Colonic mucosa (tissue), 4 donors: ENCODE measurements around the gene ENOSF1. TPM values are rescaled to one million over a fixed set of nuclear protein-coding genes. Genes with fewer than 3 reads are reported as not detected.

Source experiments
- DNase-seq: peaks from one replicate; pipeline ENCODE4 v3.0.0-alpha.2; 2020
- H3K27ac ChIP-seq: fragments of 200-600 bp; one replicate; pipeline ENCODE4 v1.8.0; 2021
- H3K27me3 ChIP-seq: fragments of 200-600 bp; one replicate; pipeline ENCODE4 v1.8.0; 2021
- H3K36me3 ChIP-seq: fragments of 200-600 bp; one replicate; pipeline ENCODE4 v1.8.0; 2021
- H3K4me1 ChIP-seq: fragments of 200-600 bp; one replicate; pipeline ENCODE4 v1.8.0; 2021; ENCODE audit warnings: mild to moderate bottlenecking
- H3K4me3 ChIP-seq: fragments of 200-600 bp; one replicate; pipeline ENCODE4 v1.8.0; 2021
- H3K9ac ChIP-seq, 2 donors: one replicate each; pipeline ENCODE4 v1.7.0; 2013; ENCODE audit warnings: control low read depth in 2 of 2, low read depth in 2 of 2, low read length in 2 of 2
- H3K9me3 ChIP-seq: fragments of 200-600 bp; one replicate; pipeline ENCODE4 v1.8.0; 2021
- CTCF ChIP-seq: fragments of 200-600 bp; IDR thresholded peaks from one replicate; pipeline ENCODE4 v1.8.0; 2022; ENCODE audit warnings: antibody characterized with exemption, mild to moderate bottlenecking
- intact Hi-C: fragments of 100-400 bp; cut with DNase I; formaldehyde crosslinking; loops from one replicate; pipeline ENCODE4 v1.14.1; 2022
- total RNA-seq, 2 donors: library from RNA; stranded (reverse); fragmentation: NEBNext Ultra II Directional in 1 of 2; extraction: Animal tissue kit (Norgen Biotek cat#: 25700) in 1 of 2; gene quantifications; one replicate each; pipeline ENCODE4 v1.2.1, GENCODE V29; 2021
- donor health status: healthy.
- donor health status: DM: no; HTN: no; CAD: no.
- donor health status: DM: no; HTN: no; CAD: no.

ENOSF1 gene
- total RNA-seq, 2 donors from 2014 or later, result 51.7 to 103 TPM

DNA sequence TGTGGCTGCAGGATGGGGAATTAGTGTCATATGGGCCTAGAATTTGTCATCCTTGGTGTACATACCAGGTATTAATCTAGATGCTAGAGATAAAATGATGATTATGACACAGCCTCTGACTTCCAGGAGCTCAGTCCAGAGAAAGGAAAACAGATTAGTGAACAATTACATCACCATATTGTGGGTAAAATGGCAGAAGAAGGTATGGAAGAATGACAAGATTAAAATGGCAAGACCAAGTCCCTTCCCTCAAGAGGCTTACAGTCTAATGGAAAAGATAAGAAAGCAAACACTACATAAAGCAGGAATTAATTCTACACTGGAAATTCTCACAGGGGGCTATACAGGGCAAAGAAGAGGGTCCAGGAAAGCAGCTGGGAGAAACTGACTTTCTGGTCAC, 80.9 kb downstream of the ENOSF1 start:
- H3K9me3 ChIP-seq, result no peaks in the 10 kb centered on the region
- no peaks in the 10 kb centered on the region for H3K27me3 ChIP-seq
- no peak for DNase-seq
- no peaks in the 10 kb centered on the region for H3K4me1 ChIP-seq
- no peak for TF ChIP-seq CTCF
- intact Hi-C loops, result no loop called here
- H3K9ac ChIP-seq, result no peak overlapping the region
- H3K27ac ChIP-seq, result no peak overlapping the region
- no peaks in the 10 kb centered on the region for H3K36me3 ChIP-seq
- H3K4me3 ChIP-seq, result no peak overlapping the region

- Histone ChIP-seq H3K36me3 (no peaks in the 10 kb centered on the region), H3K4me1 (no peaks in the 10 kb centered on the region), H3K27ac (no peak overlapping the region), H3K9me3 (no peaks in the 10 kb centered on the region), H3K27me3 (no peaks in the 10 kb centered on the region), H3K9ac (no peak overlapping the region), H3K4me3 (no peak overlapping the region)
- DNase-seq, result no peak
- TF ChIP-seq CTCF, result no peak
- intact Hi-C loops, result no loop called here
Measured at GRCh38 chr18:629269-630150, 82.9 kb downstream of the ENOSF1 start.

DNA sequence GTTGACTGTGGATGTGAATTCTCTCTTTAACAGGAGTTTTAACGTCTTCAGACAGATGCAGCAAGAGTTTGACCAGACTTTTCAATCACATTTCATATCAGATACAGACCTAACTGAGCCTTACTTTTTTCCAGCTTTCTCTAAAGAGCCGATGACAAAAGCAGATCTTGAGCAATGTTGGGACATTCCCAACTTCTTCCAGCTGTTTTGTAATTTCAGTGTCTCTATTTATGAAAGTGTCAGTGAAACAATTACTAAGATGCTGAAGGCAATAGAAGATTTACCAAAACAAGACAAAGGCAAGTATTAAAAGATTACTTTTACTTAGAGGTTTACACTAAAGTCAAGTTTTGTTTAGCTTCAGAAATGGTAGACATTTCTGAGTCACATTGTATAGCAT, 85.2 kb downstream of the ENOSF1 start:
- Histone ChIP-seq H3K4me1 (no peaks in the 10 kb centered on the region), H3K9me3 (no peaks in the 10 kb centered on the region), H3K4me3 (no peak overlapping the region), H3K27ac (no peak overlapping the region), H3K36me3 (no peaks in the 10 kb centered on the region), H3K27me3 (no peaks in the 10 kb centered on the region), H3K9ac (no peak overlapping the region)
- DNase-seq, result no peak
- intact Hi-C loops, result no loop called here
- no peak for TF ChIP-seq CTCF

GRCh38 chr18:623761-624620, 88.4 kb downstream of the ENOSF1 start:
- peak; percentile 72 for TF ChIP-seq CTCF
- Histone ChIP-seq H3K27ac (no peak overlapping the region), H3K4me1 (no peaks in the 10 kb centered on the region), H3K9ac (no peak overlapping the region), H3K9me3 (no peaks in the 10 kb centered on the region), H3K36me3 (no peaks in the 10 kb centered on the region), H3K27me3 (no peaks in the 10 kb centered on the region), H3K4me3 (no peak overlapping the region)
- intact Hi-C loops, result loop anchor here (5.0 kb wide), 1 partner anchor 213 kb away; no protein-coding TSS in a partner anchor
- peak; percentile 75 for DNase-seq

- no peaks in the 10 kb centered on the region for H3K36me3 ChIP-seq
- no peak for DNase-seq
- no peaks in the 10 kb centered on the region for H3K27me3 ChIP-seq
- no peak overlapping the region for H3K4me3 ChIP-seq
- H3K9ac ChIP-seq, result no peak overlapping the region
- TF ChIP-seq CTCF, result no peak
- H3K4me1 ChIP-seq, result no peaks in the 10 kb centered on the region
- H3K9me3 ChIP-seq, result no peaks in the 10 kb centered on the region
- intact Hi-C loops, result loop anchor here (5.0 kb wide), 1 partner anchor 215 kb away; no protein-coding TSS in a partner anchor
- no peak overlapping the region for H3K27ac ChIP-seq
Measured at GRCh38 chr18:622289-622688, 90.1 kb downstream of the ENOSF1 start.
